ENCODE measurements around the gene RALBP1.

DNA sequence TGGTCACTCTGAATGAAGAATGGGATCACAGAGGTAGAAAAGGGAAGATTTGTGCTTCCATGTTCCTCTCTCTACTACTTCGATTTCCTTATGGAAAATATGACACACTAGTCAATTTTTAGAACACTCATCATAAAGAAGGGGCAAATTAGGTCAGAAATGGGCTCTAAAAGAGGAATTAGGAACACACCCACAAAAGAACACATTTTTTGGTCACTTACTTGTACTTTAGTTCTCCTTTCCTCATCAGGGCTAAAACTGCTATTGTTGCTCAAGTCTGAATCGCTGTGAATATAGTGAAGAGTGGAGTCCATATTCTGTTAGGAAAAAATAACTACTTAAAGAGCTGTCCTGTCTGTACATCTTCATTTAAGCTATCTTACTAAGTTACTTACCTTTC, 86.4 kb downstream of the RALBP1 start:
- TF ChIP-seq, protein P1, sequence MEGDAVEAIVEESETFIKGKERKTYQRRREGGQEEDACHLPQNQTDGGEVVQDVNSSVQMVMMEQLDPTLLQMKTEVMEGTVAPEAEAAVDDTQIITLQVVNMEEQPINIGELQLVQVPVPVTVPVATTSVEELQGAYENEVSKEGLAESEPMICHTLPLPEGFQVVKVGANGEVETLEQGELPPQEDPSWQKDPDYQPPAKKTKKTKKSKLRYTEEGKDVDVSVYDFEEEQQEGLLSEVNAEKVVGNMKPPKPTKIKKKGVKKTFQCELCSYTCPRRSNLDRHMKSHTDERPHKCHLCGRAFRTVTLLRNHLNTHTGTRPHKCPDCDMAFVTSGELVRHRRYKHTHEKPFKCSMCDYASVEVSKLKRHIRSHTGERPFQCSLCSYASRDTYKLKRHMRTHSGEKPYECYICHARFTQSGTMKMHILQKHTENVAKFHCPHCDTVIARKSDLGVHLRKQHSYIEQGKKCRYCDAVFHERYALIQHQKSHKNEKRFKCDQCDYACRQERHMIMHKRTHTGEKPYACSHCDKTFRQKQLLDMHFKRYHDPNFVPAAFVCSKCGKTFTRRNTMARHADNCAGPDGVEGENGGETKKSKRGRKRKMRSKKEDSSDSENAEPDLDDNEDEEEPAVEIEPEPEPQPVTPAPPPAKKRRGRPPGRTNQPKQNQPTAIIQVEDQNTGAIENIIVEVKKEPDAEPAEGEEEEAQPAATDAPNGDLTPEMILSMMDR (IDR thresholded peaks at IDR 0.05; ENCODE audit: low read length): no peak
- no peak for TF ChIP-seq EZH2phosphoT487 (IDR thresholded peaks at IDR 0.05; ENCODE audit: low read length)

Measured in MM.1S (cell line).